HG03442 (cell line): ENCODE data around the gene PATE4.
"Not testable (repeated sequence)": the region's sequence is repeated elsewhere in the genome, so short reads cannot be mapped to it uniquely, and the experiment has no call there.

ENCODE experiments used
- ATAC-seq: cut with Tn5 transposase; IDR thresholded peaks from one replicate; pipeline ENCODE4 v1.9.1; 2021; ENCODE audit warnings: mild to moderate bottlenecking, moderate library complexity; ENCODE audit not compliant: unreplicated experiment

PATE4 gene, protein sequence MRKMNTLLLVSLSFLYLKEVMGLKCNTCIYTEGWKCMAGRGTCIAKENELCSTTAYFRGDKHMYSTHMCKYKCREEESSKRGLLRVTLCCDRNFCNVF

DNA sequence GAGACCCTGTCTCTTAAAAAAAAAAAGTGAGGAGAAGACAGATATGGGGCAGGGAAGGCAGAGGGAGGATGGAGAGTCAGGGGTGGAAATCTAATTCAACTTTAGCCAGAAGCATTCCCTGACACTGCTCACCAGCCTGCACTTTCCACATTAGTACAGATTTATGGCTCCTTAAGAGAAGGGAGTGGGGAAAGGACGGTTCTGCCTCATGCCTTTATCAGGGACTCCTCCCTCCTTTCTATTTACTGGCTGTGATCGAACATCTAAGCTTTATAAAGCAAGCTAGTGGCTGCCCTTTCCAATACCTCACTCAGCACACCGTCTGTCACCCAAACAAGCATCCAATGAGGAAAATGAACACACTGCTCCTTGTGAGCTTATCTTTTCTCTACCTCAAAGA lies at the start of gene PATE4:
PATE4 (plus strand) TSS at position 301 of the 400 bp plus-strand sequence; CDS start at position 345, 44 bp downstream.
- no peak for ATAC-seq

DNA sequence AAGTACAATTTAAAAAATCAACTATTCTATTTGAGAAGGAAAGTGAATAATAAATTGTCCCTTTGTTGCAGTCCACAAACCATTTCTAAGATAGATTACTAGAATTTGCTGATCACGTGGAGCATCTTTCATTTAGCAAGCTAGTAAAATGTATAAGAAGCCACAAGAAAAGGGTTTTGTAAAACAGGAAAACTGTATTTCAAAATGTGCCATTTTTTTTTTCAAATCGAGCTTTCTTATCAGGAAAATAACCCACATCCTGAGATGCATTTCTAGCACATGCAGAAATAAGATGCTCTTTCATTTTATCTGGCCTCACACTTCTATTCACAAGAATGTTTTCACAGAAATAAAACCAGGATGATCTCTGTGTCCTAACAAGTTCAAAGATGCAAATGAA lies 48.4 kb upstream of the PATE4 start:
- no peak for ATAC-seq

DNA sequence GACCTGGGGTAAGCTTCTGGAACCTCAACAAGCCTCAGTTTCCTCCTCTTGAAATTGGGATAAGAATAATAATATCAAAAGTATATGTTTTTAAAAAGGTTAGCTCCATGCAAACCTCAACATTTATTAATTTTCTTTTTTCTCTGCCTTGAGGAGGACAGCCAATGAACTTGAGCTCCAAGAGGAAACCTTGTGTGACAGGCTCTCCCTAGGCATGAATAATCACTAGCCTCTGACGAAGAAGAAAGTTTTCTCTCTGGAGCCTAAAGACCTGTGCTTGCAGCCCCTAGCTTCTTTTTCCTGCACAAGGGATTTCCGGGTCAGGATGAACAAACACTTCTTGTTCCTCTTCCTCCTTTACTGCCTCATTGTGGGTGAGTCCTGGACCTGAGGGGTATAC lies 45.3 kb upstream of the PATE4 start, which contains the start of gene PATE3:
PATE3 (plus strand) TSS at position 301 of the 400 bp plus-strand sequence; CDS start at position 326, 25 bp downstream.
- ATAC-seq, result no peak

DNA sequence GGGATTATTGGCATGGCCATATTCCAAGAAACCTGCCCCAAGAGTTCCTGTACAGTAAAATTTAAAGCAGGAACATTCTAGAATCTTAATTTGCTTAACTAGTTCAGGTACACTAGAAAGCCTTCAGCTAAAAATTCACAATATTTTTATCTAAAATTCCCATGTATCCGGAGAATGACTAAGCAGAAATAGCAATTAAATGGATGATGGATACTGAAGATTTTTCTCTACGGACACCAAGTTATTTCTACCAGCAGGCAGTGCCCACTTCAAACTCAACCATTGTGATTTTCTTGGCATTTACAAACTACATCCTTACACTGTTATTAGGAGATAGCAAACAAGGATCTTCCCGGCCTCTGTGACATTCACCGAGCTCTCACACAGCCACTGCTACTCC lies 42.3 kb upstream of the PATE4 start:
- no peak for ATAC-seq

DNA sequence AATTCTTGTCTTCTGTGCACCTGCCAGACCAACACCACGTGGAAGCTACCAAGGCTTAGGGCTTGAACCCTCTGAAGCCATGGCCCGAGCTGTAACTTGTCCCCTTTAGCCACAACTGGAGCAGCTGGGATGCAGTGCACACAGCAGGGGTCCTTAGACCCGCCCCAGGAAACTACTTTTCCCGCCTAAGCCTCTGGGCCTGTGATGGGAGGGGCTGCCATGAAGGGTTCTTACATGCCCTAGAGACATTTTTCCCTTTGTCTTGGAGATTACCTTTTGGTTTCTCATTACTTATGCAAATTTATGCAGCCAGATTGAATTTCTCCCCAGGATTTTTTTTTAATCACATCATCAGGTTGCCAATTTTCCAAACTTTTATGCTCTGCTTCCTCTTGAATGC lies 35.5 kb upstream of the PATE4 start:
- no peak for ATAC-seq

DNA sequence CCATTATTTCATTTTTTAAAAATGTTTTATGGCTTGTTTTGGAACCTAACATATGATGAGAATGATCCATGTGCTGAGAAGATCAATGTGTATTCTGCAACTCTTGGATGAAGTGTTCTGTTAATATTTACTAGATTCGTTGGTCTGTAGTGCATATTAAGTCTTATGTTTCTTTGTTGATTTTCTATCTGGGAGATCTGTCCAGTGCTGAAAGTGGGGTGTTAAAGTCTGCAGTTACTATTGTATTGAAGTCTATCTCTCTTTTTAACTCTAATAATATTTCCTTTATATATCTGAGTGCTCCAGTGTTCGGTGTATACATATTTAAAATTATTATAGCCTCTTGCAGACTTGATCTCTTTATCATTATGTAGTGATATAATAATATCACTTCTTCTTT lies 33.3 kb upstream of the PATE4 start:
- ATAC-seq, result no peak

DNA sequence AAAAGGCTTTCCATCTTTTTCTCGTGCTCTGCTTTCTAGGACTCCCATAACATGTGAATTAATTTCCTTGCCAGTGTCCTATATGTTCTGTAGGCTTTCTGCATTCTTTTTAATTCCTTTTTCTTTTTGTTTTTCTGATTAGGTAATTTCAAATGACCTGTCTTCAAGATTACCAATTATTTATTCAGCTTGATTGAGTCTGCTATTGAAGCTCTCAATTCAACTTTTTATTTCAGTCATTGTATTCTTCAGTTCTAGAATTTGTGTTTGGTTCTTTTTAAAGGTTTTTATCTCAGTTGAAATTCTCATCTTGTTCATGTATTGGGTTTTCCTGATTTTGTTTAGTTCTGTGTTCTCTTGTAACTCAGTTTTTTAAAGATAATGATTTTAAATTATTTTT lies 30.7 kb upstream of the PATE4 start:
- ATAC-seq, result no peak

DNA sequence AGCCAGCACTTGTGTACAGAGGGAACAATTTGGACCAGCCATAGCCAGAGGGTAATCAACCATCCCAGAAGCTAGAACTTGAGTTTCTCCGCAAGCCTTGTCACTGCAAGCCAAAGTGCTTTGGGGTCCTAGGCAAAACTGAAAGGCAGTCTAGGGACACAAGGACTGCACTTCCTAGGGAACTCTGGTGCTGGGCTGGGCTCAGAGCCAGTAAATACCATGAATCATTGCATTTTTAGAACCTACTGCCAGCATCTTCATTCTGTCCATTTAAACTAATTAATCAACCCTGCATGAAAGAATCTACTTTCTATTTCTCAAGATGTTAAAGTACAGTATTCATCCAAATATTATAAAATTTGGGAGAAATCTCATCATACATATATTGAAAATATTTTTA lies 25.2 kb upstream of the PATE4 start:
- ATAC-seq, result no peak

DNA sequence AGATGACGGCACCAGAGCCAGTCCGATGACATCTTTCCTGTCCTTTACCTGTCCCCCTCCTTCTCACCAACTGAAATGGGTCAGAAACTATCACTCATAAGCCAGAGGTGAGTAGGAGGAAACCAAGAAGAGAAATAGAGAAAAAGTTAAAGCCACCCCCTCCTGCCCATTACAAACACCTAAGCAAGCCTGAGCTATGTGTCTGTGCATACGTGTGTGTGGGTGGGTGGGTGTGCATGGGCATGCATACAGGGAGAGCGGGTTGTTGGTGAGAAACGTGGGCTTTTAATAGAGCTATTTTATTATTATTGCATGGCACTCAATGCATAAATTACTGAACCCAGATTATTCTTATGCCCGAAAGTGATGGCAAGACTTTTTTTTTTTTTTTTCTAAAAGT lies 2.6 kb downstream of the PATE4 start:
- no peak for ATAC-seq

DNA sequence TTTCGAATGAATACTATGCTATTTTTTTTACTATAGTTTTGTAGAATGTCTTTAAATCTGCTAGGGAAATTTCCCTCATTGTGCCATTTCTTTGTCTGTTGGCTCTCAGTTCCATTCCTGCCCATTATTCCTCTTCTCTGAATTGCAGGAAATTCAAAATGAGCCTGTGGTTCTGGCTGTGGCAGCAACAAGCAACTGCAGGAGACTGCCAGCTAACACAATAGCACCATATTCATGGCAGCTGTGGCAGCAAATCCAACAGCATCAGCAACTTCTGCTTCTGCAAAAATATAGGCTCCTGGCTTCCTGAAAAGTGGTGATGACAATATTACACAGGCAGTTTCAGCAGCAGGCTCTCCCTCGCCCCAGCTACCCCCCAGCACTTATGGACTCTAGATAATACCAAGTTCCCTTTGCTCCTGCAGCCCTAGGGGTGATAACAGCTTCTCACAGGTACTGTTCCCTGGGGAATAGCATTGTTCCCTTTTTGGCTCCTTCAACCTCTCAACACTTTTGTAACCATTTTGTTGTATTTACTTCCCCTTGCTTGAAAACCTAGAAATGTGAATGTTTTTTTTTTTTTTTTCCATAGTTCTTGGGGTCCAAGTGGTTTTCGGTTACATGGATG lies 9.3 kb downstream of the PATE4 start:
- no peak for ATAC-seq

DNA sequence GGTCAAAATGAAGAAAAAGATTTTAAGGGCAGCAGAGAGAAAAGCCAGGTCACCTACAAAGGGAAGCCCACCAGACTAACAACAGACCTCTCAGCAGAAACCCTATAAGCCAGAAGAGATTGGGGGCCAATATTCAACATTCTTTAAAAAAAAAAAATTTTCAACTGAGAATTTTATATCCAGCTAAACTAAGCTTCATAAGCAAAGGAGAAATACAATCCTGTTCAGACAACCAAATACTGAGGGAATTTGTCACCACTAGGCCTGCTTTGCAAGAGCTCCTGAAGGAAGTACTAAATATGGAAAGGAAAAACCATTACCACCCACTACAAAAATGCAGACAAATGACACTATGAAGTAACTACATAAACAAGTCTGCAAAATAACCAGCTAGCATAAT lies 13.1 kb downstream of the PATE4 start:
- no peak for ATAC-seq

DNA sequence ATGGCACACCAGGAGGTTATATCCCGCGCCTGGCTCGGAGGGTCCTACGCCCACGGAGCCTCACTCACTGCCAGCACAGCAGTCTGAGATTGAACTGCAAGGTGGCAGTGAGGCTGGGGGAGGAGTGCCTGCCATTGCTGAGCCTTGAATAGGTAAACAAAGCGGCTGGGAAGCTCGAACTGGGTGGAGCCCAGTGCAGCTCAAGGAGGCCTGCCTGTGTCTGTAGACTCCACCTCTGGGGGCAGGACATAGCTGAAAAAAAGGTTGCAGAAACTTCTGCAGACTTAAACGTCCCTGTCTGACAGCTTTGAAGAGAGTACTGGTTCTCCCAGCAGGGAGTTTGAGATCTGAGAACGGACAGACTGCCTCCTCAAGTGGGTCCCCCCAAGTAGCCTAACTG lies 24.6 kb downstream of the PATE4 start:
- ATAC-seq, result not testable (repeated sequence)

DNA sequence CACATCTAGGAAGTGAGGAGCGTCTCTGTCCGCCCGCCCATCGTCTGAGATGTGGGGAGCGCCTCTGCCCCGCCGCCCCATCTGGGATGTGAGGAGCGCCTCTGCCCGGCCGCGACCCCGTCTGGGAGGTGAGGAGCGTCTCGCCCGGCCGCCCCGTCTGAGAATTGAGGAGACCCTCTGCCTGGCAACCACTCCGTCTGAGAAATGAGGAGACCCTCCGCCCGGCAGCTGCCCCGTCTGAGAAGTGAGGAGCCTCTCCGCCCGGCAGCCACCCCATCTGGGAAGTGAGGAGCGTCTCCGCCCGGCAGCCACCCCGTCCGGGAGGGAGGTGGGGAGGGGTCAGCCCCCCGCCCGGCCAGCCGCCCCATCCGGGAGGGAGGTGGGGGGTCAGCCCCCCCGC lies 29.7 kb downstream of the PATE4 start:
- not testable (repeated sequence) for ATAC-seq

DNA sequence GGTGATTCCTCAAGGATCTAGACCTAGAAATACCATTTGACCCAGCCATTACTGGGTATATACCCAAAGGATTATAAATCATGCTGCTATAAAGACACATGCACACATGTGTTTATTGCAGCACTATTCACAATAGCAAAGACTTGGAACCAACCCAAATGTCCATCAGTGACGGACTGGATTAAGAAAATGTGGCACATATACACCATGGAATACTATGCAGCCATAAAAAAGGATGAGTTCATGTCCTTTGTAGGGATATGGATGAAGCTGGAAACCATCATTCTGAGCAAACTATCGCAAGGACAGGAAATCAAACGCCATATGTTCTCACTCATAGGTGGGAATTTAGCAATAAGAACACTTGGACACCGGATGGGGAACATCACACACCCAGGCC lies 32.2 kb downstream of the PATE4 start:
- ATAC-seq, result not testable (repeated sequence)

DNA sequence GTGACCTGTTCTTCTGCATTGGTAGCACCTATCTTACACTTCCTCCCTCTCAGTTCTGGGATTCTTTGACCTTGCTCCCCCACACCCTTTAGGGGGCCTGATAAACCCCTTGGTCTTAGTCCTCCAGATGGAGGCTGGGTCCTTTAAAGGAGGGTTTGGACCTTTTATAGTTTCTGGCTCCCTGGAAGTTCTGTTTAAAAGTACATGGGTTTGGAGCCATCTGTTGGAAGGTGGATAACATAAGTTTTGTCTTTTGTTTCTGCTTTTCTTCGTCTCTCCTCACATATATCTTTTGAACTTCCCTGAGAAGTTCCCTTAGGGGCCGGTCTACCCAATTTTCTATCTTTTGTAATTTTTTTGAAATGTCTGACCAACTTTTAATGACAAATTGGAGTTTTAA lies 36.4 kb downstream of the PATE4 start:
- ATAC-seq, result no peak

DNA sequence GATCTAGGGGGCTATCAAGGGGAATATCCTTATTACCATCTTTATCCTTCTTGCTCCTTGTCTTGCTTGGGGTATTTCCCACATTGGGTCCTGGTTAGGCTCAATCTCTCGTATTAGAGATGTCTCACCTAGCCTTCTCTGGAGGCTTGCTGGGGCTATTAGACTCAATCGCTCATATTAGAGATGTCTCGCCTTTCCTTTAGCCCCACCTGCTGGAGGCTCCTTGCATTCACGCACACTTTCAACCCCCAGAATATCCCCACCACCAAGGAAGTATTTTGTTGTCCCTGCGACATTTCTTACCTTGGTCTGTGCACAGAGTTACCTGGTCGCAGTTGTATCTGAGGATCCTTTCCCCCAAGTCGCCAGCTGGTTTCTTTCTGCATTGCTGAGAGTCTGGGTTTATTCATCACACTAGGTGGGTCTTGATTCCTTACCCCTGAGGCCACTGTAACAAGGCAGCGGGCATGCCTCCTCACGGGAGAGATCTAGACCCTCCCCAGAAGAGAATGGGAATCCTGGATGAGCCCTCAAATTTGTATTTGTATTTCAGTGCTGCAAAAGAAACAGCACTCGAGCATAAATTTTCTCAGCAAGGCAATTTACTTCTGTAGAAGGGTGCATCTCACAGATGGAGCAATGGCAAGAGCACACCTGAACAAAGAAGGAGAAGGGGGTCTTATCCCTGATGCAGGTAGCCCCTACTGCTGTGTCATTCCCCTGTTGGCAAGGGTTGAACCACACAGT lies 38.4 kb downstream of the PATE4 start:
- no peak for ATAC-seq

DNA sequence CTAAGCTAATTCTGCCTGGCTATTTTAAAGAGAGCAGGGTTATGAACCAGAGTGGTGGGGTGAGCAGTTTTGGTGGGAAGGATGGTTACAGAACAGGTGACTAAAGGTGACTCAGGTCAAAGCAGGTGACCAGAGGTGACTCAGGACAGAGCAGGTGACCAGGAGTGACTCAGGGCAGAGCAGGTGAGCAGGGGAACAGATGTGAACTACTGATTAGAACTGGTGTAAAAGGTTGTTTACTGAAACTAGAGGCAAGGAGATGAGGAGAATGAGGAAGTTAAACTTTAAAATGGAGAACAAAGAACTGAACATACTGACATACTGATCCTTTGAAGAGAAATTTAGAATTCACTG lies 39.0 kb downstream of the PATE4 start:
- ATAC-seq, result no peak

DNA sequence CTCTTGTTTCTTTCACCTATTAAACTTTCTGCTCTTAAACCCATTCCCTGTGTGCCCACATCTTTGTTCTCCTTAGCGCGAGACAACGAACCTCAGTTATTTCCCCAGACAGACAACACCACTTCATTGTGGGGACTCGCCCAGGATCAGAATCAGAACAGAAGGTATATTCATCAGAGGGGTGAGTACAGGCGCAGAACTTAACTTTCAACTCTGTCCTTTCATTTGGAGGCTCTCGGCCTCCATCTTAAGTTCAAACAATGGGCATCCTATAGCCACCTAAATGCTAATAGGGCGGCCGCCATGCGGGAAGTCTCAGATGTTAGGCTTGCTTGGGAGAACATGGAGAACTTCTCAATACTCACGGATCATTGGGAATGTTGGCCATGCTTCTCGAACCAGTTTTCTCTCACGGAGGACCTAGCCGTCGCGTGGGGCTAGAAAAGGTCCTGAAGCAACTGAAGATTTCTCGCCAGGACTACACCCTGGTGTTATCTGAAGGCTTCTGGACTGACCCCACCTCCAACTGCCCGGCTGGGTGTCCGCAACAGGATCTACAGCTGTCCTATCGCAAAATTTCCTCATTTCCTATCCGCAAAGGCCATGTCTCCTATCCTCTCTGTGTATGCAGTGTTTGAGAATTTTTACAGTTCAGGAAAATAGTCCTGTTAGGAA lies 40.9 kb downstream of the PATE4 start:
- no peak for ATAC-seq

DNA sequence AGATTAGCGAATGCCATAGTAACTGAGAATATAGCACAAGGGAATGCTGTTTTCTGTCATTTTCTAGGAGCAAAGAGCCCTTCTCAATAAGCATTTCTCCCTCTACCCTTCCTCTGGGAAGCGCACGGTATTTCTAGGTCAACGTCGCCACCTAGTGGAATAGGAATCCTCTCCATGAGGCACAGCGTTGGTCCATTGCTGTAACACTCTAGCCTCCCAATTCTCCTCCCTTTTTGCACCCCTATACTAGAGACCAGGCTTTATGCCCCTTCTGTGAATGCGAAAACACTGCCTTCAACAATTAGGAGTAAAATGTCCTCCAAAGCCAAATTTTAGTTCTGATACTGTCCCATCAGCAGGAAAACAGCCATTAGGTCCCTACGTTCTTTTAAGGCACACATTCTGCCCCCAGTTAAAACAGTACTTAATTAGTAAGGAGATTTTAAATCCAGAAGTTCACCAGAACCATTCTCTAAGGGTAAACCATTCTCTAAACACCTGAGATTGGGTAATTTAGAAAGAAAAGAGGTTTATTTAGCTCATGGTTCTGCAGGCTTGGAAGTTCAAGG lies 41.5 kb downstream of the PATE4 start:
- ATAC-seq, result peak; percentile 86

DNA sequence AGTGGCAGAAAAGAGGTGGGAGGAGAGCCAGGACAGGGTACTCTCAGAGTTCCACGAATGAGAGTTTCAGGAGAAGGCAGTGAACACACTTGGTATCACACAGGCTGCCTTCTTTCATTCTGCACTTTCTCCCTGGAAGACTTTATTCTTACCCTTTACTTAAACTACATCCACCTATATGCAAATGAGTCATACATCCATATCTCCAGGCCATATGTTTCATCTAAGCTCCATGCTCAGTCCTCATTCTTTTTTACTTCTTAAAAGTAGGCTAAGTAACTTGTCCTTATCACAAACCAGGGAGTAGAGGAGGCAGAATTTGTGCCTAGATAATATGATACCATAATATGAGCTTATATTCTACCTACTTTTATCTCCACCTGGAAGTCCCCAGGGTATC lies 48.2 kb downstream of the PATE4 start:
- ATAC-seq, result no peak

DNA sequence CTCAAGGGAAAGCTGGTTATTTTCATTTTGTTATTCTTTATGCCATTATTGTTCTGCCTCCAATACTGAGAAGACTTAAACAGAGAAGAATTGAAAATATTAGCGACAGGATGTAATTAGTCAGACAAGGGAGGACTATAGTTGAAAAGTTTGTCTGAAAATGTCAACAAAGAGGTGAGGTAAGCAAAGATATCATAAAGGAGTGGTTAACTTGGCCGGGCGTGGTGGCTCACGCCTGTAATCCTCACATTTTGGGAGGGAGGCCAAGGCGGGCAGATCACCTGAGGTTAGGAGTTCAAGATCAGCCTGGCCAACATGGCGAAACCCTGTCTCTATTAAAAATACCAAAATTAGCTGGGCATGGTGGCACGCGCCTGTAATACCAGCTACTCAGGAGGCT lies 50.3 kb downstream of the PATE4 start:
- ATAC-seq, result no peak

DNA sequence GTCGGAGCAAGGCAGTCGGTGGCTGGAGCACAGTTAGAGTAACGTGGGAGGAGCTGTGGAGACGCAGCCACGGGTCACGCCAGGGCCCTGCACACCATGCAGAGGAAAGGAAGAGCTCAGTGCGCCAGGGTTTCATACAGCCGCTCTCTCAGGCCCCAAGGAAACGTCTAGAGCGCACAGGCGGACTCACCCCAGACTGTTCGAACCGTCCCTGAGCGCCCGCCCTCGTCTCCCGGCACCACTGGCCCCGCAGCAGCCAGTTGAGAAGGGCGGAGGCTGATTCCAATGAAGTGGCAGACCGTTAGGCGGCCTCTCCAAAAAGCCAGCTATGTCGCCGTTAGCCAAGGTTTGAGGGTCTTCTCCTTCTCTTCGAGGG lies 53.9 kb downstream of the PATE4 start:
- peak; percentile 17 for ATAC-seq
